Endothelial cell of umbilical vein (primary cell): ENCODE results near the gene MUC2.

Source experiments
- CTCF ChIP-seq, 2 donors: IDR thresholded peaks; 1 replicate in 1 of 2; 2 replicates in 1 of 2; pipeline ENCODE4 v1.5.1; 2011; ENCODE audit warnings: low read length in 2 of 2, mild to moderate bottlenecking in 2 of 2, moderate library complexity in 2 of 2, control low read depth in 1 of 2, inconsistent platforms in 1 of 2, low read depth in 1 of 2; ENCODE audit not compliant: insufficient read depth in 1 of 2; ENCODE audit errors: extremely low read depth in 1 of 2
- POLR2A ChIP-seq: IDR thresholded peaks from 2 replicates; pipeline ENCODE4 v1.6.1; 2012; ENCODE audit warnings: low read depth, mild to moderate bottlenecking, control low read depth, low read length

GRCh38 chr11:1057806-1058205, 16.9 kb upstream of the MUC2 start:
- TF ChIP-seq CTCF (IDR thresholded peaks at IDR 0.05; ENCODE audit: extremely low read depth in 1 of 2, insufficient read depth in 1 of 2, low read depth in 1 of 2, low read length in 2 of 2) (no peak), POLR2A (no peak)
